Measurements from ENCODE around the gene H19. TPM values are rescaled to one million over a fixed set of nuclear protein-coding genes. Genes with fewer than 3 reads are reported as not detected.

The H19 gene
- total RNA-seq, 2 experiments from 2014 or later, result not detected

DNA sequence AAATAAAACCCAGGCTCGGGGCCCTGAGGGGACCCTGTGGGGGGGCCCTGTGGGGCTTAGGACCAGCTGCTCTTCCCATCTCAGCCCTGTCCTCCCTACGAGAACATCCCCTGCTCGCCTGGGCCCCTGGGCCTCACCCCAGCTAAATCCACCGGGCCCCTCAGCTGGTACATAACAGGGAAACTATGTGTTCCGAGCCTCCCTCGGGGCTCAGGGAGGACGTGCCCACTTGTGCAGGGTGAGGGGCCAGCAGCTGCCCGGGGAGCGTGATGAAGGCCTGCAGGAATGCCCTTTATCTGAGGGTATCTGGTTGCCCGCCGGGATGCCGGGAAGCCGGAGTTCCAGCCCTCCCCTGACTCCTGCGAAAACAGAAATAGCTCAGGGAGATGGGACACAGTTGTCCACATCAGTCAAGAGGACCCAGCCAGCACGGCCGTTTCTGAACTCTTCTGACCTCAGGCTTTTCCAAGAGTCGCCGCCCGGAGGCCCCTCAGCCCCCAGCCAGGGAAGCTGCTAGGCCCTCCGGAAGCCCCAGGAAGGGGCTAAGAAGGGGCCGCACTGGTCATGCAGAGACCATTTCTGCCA, 29.9 kb downstream of the H19 start:
- DNase-seq, result no peak
- Mint-ChIP-seq H3K27ac (no peak overlapping the region), H3K9me3 (no peaks in the 10 kb centered on the region), H3K36me3 (no peaks in the 10 kb centered on the region), H3K4me1 (no peaks in the 10 kb centered on the region), H3K27me3 (no peaks in the 10 kb centered on the region), H3K4me3 (no peak overlapping the region)

DNA sequence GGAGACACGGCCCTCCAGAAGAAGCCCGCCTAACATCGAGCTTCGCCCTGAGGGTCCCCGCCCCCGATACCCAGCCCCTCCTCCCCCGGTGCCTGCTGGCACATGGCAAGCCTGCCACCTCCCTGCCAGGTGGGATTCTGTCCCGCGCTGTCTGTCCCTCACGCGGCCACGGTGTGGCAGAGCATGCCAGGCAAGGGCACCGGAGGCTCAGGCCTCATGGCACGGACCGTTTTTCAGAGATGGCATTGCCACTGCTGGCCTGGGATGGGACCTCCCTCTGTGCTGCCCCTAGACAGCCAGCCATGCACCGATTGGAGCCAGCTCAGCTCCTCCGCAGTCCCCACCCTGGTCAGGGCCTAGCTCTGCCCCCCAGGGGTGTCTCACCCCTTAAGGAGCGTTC, 31.1 kb downstream of the H19 start:
- Mint-ChIP-seq H3K4me3 (no peak overlapping the region), H3K9me3 (no peaks in the 10 kb centered on the region), H3K27me3 (no peaks in the 10 kb centered on the region), H3K36me3 (no peaks in the 10 kb centered on the region), H3K27ac (no peak overlapping the region), H3K4me1 (no peaks in the 10 kb centered on the region)
- no peak for DNase-seq

DNA sequence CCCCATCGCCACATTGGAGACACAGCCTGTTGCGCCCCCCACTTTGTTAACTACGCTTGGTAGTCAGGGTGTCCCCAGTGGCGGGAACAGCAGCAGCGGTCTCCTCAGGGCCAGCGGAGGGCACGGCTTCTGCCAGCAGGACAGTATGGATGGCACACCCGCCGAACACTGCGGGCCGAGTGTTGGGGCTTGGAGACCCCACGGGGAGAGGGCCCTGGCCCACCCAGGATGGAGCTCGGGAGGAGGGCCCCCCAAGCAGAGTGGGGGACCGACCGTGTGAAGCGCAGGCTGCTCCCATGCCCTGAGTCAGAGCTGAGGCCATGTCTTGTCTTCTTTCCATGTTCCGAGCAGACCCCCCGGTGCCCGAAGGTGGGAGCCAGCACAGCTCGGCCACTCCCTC, 32.7 kb downstream of the H19 start:
- Mint-ChIP-seq H3K27me3 (no peaks in the 10 kb centered on the region), H3K4me1 (no peaks in the 10 kb centered on the region), H3K9me3 (no peaks in the 10 kb centered on the region), H3K27ac (no peak overlapping the region), H3K36me3 (no peaks in the 10 kb centered on the region), H3K4me3 (no peak overlapping the region)
- no peak for DNase-seq

DNA sequence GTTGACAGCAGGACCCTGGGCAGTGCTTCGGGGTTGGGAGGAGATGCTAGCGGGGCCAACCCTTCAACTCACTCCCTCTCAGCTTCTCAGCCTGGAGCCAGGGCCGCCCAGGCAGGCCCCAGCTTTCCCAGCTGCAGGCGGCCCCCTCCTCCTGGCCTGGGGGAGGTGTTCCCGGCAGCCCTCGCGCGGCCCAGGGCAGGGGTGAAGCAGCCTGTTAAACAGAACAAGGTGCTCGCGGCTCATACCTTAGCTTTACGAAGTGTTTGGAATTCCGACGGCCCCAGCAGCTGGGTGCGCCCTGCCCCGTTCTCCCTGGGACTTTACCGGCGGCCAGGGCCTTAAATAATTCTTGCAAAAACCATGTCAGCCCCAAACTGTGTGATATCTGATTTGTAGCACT, 33.3 kb downstream of the H19 start:
- no peak overlapping the region for H3K4me3 Mint-ChIP-seq
- no peaks in the 10 kb centered on the region for H3K27me3 Mint-ChIP-seq
- no peaks in the 10 kb centered on the region for H3K9me3 Mint-ChIP-seq
- no peak for DNase-seq
- H3K27ac Mint-ChIP-seq, result no peak overlapping the region
- H3K4me1 Mint-ChIP-seq, result no peaks in the 10 kb centered on the region
- no peaks in the 10 kb centered on the region for H3K36me3 Mint-ChIP-seq

DNA sequence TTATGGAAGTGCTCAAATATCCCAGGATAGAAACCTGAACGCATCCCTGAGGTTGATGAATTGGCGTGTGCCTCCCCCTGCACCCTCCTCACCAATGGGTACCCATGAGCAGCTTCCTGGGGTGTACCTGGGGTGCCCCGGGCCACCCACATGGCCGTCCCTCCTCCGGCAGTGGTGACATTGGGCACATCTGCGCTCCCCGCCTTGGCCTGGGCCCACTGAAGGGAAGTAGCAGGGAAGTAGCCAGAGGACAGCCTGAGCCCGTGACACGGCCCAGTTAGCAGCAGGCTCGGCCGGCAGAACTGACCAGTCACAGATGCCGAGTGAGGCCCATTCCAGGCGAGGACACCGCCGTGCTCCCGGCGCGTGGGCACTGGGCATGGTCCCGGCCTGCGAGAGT, 33.8 kb downstream of the H19 start:
- Mint-ChIP-seq H3K27ac (no peak overlapping the region), H3K9me3 (no peaks in the 10 kb centered on the region), H3K4me1 (no peaks in the 10 kb centered on the region), H3K27me3 (no peaks in the 10 kb centered on the region), H3K36me3 (no peaks in the 10 kb centered on the region), H3K4me3 (no peak overlapping the region)
- no peak for DNase-seq

DNA sequence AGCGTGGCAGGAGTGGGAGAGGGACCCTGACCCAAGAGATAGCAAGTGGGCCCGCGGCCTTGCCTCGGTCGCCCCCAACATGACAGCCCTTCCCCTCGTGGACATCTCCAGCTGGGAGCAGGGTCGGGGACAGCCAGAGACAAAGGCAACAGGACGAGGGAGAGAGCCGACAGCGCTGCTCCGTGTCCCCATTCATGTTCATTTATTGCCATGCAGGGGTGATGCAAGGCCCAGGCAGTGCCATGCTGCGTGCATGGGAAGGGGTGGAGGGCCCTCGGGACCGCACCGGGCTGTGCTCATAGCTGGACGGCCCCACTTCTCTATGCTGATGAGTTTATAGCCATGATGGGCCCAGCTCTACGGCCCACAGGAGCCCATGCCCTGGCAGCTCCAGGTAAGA, 37.9 kb downstream of the H19 start:
- Mint-ChIP-seq H3K4me3 (no peak overlapping the region), H3K27me3 (no peaks in the 10 kb centered on the region), H3K27ac (no peak overlapping the region), H3K36me3 (no peaks in the 10 kb centered on the region), H3K4me1 (no peaks in the 10 kb centered on the region), H3K9me3 (no peaks in the 10 kb centered on the region)
- DNase-seq, result no peak

DNA sequence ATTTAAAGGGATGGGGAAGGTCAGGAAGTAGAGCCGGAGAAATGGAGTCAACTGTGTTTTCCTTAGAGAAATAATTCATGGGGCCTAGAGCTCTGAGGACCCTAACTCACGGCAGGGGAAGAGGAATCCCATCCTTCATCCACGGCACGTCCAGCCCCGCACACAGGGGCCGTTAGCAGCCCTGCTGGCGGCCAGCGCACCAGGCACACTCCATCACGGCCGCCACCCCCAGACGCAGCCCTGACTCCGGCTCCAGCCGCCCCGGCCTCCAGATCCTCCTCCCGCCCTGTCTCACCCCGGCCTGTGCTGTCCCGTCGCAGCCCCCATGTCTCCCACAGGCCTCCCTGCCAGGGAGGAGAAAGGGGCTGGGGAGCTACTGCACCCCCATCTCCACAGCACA, 39.3 kb downstream of the H19 start:
- H3K36me3 Mint-ChIP-seq, result no peaks in the 10 kb centered on the region

DNA sequence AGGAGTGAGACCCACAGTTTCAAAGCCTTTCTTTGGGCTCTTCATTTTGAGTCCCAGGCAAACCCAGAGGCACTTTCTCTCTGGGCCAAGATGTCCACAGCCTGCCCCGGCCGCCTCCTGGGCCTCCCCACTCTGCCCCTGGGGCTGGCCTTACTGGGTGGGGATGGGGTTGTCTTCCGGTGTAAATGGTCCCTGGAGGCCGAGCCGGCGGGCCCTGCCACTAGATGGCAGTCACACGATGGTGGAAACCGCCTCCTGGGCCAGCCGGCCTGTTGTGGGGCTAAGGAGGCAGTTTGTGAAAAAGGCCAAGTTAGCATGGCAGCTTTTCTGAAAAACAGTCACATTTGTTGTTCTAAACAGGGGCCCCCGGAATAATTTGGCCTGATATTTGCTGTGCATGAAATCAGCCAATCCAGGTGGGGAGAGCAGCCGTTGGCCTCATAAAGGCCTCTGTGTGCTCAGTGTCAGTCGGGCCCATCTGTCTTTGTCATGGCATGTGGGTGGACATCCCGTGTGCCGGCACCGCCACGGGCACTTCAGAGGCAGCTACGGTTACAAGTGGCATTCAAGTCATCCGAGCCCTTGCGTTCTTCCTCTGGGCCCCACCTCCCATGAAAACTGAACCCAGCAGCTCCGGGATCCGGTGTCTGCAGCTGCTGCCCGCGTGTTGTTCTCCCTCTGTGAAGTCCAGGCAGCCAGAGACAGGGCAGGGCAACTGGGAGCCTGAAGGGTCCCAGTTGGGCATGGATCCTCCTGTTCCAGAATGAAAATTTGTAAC, 44.0 kb downstream of the H19 start:
- H3K27ac Mint-ChIP-seq, result no peak overlapping the region
- no peak overlapping the region for H3K4me3 Mint-ChIP-seq
- DNase-seq, result no peak

More for the DNA sequence above, 39.3 kb downstream of the H19 start:
- Mint-ChIP-seq H3K9me3 (no peaks in the 10 kb centered on the region), H3K27ac (no peak overlapping the region), H3K4me1 (no peaks in the 10 kb centered on the region), H3K27me3 (no peaks in the 10 kb centered on the region), H3K4me3 (no peak overlapping the region)
- DNase-seq, result no peak

DNA sequence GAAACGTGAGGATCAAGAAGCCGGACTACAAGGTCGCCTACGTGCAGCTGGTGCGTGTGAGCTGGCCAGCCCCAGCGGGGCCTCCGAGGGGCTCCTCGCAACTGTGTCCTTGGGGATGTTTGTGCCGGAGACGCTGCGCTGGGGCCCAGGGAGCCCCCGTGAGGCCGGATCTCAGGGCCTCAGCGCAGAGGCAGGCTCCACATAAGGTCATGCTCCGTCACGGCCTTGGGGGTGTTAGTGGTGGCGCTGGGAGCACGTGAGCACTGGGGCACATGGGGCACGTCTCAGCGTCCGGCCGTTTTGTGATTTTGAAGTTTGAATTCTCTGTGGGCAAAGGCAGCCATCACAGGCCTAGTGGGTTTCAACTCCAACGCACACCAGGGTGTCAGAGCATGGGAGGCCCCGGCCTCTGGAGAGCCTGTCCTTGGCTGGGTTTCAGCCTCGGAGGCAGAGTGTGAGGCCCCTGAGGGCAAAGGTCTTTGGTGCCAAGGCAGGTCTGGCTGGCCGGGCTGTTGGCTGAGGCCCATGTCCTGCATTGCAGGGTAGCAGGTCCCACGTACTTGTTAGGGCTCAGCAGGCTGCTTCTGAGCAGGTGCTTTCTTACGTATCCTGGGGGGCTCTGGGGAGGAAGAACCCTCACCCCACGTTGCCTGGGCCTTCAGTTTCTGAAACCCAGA, 44.7 kb downstream of the H19 start:
- no peaks in the 10 kb centered on the region for H3K9me3 Mint-ChIP-seq
- H3K27ac Mint-ChIP-seq, result no peak overlapping the region
- H3K4me3 Mint-ChIP-seq, result no peak overlapping the region
- no peaks in the 10 kb centered on the region for H3K36me3 Mint-ChIP-seq
- no peaks in the 10 kb centered on the region for H3K27me3 Mint-ChIP-seq
- no peaks in the 10 kb centered on the region for H3K4me1 Mint-ChIP-seq
- no peak for DNase-seq

More for the DNA sequence above, 44.0 kb downstream of the H19 start:
- Mint-ChIP-seq H3K27me3 (no peaks in the 10 kb centered on the region), H3K4me1 (no peaks in the 10 kb centered on the region), H3K9me3 (no peaks in the 10 kb centered on the region), H3K36me3 (no peaks in the 10 kb centered on the region)

DNA sequence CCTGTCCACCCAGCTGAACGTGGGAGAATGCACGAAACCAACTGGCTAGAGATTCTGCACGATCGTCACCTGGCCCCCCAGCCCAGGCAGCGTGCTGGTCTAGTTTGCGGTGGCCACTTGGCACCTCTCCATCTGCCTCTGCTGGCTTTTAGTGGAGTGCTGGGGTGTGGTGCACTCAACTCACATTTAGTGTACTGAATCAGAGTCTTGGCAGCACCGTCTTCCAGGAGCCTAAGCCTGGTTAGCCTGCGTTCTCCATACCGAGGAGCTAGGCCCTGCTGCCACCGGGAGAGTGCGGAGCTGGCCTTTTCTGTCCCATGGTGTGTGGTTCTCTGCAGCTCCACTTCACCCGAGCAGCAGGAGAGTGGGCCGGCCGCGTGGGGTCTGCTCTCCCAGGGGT, 47.7 kb downstream of the H19 start:
- no peak overlapping the region for H3K4me3 Mint-ChIP-seq
- DNase-seq, result no peak
- H3K27ac Mint-ChIP-seq, result no peak overlapping the region
- no peaks in the 10 kb centered on the region for H3K27me3 Mint-ChIP-seq
- no peaks in the 10 kb centered on the region for H3K4me1 Mint-ChIP-seq
- H3K9me3 Mint-ChIP-seq, result no peaks in the 10 kb centered on the region
- H3K36me3 Mint-ChIP-seq, result no peaks in the 10 kb centered on the region

DNA sequence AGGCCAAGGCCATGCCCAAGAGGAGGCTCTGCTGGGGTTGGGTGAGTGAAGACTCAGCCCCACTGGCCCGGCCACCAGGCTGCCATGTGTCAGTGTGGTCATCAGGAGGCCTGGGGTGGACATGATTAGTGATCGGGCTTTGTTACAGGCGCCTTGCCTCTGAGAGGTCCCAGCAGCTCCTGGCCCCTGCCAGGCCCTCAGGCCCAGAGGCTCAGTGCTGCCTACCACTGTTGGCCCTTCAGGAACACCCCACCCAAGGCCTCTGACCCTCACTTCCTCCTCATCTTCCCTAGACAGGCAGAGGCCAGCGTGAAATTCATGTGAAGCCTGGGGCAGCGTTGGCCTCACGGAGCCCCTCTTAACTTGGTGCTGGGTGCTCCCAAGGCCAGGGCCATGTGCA, 48.3 kb downstream of the H19 start:
- H3K4me3 Mint-ChIP-seq, result no peak overlapping the region
- no peaks in the 10 kb centered on the region for H3K27me3 Mint-ChIP-seq
- no peaks in the 10 kb centered on the region for H3K36me3 Mint-ChIP-seq
- DNase-seq, result no peak
- H3K4me1 Mint-ChIP-seq, result no peaks in the 10 kb centered on the region
- no peak overlapping the region for H3K27ac Mint-ChIP-seq
- H3K9me3 Mint-ChIP-seq, result no peaks in the 10 kb centered on the region

DNA sequence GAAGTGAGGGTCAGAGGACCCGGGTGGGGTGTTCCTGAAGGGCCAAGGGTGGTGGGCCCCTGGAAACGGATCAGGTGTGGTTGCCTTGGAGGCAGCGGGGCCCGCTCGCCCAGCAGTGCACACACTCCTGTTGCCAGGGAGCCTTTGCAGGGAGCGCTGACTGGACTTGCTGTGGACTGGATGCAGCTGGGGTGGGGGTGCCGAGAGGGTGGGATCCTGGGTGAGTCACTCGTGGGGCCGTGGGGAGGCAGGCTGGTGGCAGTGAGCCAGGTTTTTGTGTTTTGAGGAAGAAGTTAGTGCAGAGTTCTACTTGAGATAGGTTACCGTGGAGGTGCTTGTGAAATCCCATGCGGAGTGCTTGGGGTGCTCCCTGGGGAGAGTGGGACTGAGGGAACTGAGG, 49.3 kb downstream of the H19 start:
- Mint-ChIP-seq H3K27me3 (no peaks in the 10 kb centered on the region), H3K27ac (no peak overlapping the region), H3K4me3 (peak overlapping the region; percentile 42), H3K9me3 (no peaks in the 10 kb centered on the region), H3K4me1 (no peaks in the 10 kb centered on the region), H3K36me3 (no peaks in the 10 kb centered on the region)
- DNase-seq, result no peak

DNA sequence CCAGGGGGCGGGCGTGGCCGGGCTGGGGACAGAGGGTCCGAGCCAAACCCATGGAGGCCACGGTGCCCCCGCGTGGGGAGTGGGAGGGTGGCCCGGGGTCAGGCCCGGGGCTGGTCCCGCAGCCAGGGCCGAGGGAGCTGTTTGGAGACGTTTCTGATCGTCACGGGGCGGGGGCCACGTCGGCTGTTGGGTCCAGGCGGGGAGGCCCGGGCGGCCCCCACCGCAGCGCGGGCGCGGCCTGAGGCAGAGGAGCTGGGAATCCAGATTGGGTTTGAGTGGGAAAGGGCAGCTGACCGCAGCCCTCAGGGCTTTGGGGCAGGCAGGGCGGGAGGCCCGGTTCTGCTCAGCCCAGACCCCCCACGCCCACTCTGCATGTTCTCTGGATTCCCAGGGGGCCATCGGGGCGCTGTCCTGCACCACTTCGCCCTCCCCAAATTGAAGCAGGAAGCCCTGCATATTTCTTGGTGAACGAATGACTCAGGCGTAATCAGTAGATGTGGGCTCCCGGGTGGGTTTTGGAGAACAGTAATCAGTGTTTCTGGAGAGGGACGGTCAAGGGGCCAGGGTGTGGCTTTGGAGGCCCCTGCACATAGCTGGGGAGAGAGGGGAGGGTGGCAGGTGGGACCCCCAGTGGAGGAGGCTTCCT, 49.9 kb downstream of the H19 start:
- no peak overlapping the region for H3K4me3 Mint-ChIP-seq
- no peak overlapping the region for H3K27ac Mint-ChIP-seq
- H3K4me1 Mint-ChIP-seq, result no peaks in the 10 kb centered on the region
- DNase-seq, result no peak
- no peaks in the 10 kb centered on the region for H3K27me3 Mint-ChIP-seq
- H3K36me3 Mint-ChIP-seq, result no peaks in the 10 kb centered on the region
- no peaks in the 10 kb centered on the region for H3K9me3 Mint-ChIP-seq

DNA sequence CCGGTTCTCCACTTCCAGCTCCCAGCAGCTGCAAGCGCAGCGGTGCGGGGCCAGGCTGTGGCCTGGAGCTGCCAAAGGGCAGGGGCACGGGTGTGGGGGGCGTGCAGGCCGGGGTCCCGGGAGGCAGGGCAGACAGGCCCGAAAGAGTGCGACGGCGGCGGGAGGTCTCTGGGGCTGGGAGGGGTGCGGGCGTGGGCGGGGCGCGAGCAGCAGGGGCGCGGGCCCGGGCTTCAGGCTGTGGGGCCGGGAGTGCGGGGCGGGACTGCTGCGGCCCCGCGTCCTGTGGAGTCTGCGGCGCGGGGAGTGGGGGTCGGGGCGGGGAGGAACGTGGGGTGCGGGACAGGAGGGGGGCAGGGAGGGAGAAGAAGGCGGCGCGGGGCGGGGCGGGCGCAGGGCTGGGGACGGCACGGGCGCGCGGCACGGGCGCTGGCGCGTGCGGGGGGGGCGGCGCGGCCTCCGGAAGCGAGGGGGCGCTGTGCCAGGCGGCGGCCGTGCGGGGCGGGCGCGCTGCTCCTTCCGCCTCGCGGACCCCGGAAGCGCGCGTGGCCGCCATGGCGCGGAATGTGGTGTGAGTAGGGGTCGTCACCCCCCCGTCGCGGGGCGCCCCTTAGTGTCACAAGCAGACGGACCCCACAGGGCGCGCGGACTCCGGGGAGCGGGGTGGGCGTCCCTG, 50.7 kb downstream of the H19 start, which contains the start of gene MRPL23:
Gene MRPL23, plus strand, starts transcription at position 521 of the 673 bp plus-strand sequence. Its CDS starts 31 bp downstream, at position 552.
- DNase-seq, result peak; percentile 52
- H3K27ac Mint-ChIP-seq, result no peak within 1 kb of the TSS
- no peaks in the 10 kb centered on the region for H3K27me3 Mint-ChIP-seq
- H3K9me3 Mint-ChIP-seq, result no peaks in the 10 kb centered on the region
- H3K36me3 Mint-ChIP-seq, result no peaks in the 10 kb centered on the region
- no peaks in the 10 kb centered on the region for H3K4me1 Mint-ChIP-seq
- H3K4me3 Mint-ChIP-seq, result no peak within 1 kb of the TSS

All from activated naive CD8-positive, alpha-beta T cell treated with anti-CD3 and anti-CD28 coated beads for 36 hours (primary cell).